HEK293 (cell line): ENCODE data around the gene FXYD5.

Experiments
- CTCF ChIA-PET: fragments of 350-600 bp; formaldehyde crosslinking; extraction: SDS; loops from one replicate; lab custom pipeline; 2021; ENCODE audit warnings: antibody characterized with exemption; lab: Yijun Ruan, JAX
- POLR2A ChIA-PET: fragments of 300-600 bp; formaldehyde crosslinking; extraction: SDS; loops from one replicate; lab custom pipeline; 2020; ENCODE audit warnings: antibody characterized with exemption, inconsistent platforms; lab: Yijun Ruan, JAX
- H3K27ac ChIP-seq: fragments of 200-500 bp; sonication (Bioruptor generic); 2 replicates; pipeline ENCODE4 v1.5.1; 2014; ENCODE audit warnings: low read depth, low read length, control low read depth, inconsistent platforms; ENCODE audit errors: extremely low read depth
- H3K36me3 ChIP-seq, 2 experiments: fragments of 200-500 bp in 1 of 2; sonication (Bioruptor generic) in 1 of 2; 1 replicate in 1 of 2; 2 replicates in 1 of 2; pipeline ENCODE4 v1.5.1; 2014 to 2017; ENCODE audit warnings: inconsistent platforms in 2 of 2, low read length in 2 of 2; ENCODE audit not compliant: control insufficient read depth in 2 of 2, insufficient read depth in 1 of 2
- H3K4me1 ChIP-seq: fragments of 200-500 bp; sonication (Bioruptor generic); 2 replicates; pipeline ENCODE4 v1.5.1; 2014; ENCODE audit warnings: mild to moderate bottlenecking, low read length, inconsistent platforms; ENCODE audit not compliant: control insufficient read depth, insufficient read depth
- H3K4me3 ChIP-seq: 2 replicates; pipeline ENCODE4 v1.5.1; 2011; ENCODE audit warnings: low read depth, mild to moderate bottlenecking, control low read depth, low read length, moderate library complexity
- H3K9me3 ChIP-seq: fragments of 200-500 bp; sonication (Bioruptor generic); 2 replicates; pipeline ENCODE4 v1.5.1; 2014; ENCODE audit warnings: low read depth, low read length, inconsistent platforms; ENCODE audit not compliant: control insufficient read depth, insufficient read depth
- ATF2 ChIP-seq: fragments of 450-650 bp; formaldehyde crosslinking; IDR thresholded peaks from 2 replicates; pipeline ENCODE4 v1.5.1; 2016; ENCODE audit warnings: missing biosample characterization, missing genetic modification characterization, low read depth
- GLI4 ChIP-seq: fragments of 450-650 bp; formaldehyde crosslinking; IDR thresholded peaks from 2 replicates; pipeline ENCODE4 v1.5.1; 2016; ENCODE audit warnings: missing biosample characterization, missing genetic modification characterization
- HIC1 ChIP-seq: fragments of 450-650 bp; formaldehyde crosslinking; IDR thresholded peaks from 2 replicates; pipeline ENCODE4 v1.5.1; 2016; ENCODE audit warnings: missing biosample characterization, missing genetic modification characterization
- OSR2 ChIP-seq: fragments of 450-650 bp; formaldehyde crosslinking; IDR thresholded peaks from 2 replicates; pipeline ENCODE4 v1.5.1; 2016; ENCODE audit warnings: missing biosample characterization, missing genetic modification characterization
- WT1 ChIP-seq: fragments of 450-650 bp; formaldehyde crosslinking; IDR thresholded peaks from 2 replicates; pipeline ENCODE4 v1.5.1; 2016; ENCODE audit warnings: missing biosample characterization, missing genetic modification characterization
- ZNF148 ChIP-seq: fragments of 450-650 bp; formaldehyde crosslinking; IDR thresholded peaks from 2 replicates; pipeline ENCODE4 v1.5.0; 2017; ENCODE audit warnings: missing biosample characterization, missing genetic modification characterization, borderline replicate concordance
- ZNF24 ChIP-seq: fragments of 450-650 bp; formaldehyde crosslinking; IDR thresholded peaks from 2 replicates; pipeline ENCODE4 v1.5.1; 2016; ENCODE audit warnings: missing biosample characterization, missing genetic modification characterization
- ZNF433 ChIP-seq: fragments of 450-650 bp; formaldehyde crosslinking; IDR thresholded peaks from 2 replicates; pipeline ENCODE4 v1.5.1; 2016; ENCODE audit warnings: missing biosample characterization, missing genetic modification characterization, low read depth
- ZNF596 ChIP-seq: fragments of 450-650 bp; IDR thresholded peaks from 2 replicates; pipeline ENCODE4 v1.5.0; 2018; ENCODE audit warnings: missing biosample characterization, mild to moderate bottlenecking, missing genetic modification characterization, moderate library complexity
- ZNF791 ChIP-seq: fragments of 450-650 bp; formaldehyde crosslinking; IDR thresholded peaks from 2 replicates; pipeline ENCODE4 v1.5.1; 2016; ENCODE audit warnings: missing biosample characterization, missing genetic modification characterization
- ZNF843 ChIP-seq: fragments of 450-650 bp; formaldehyde crosslinking; IDR thresholded peaks from 2 replicates; pipeline ENCODE4 v1.5.1; 2016; ENCODE audit warnings: missing biosample characterization, missing genetic modification characterization
- TF ChIP-seq, protein P1 (sequence below): fragments of 450-650 bp; formaldehyde crosslinking; IDR thresholded peaks from 2 replicates; pipeline ENCODE4 v1.5.1; 2016; ENCODE audit warnings: missing biosample characterization, missing genetic modification characterization

The FXYD5 gene

GRCh38 chr19:35213663-35214632, 59.4 kb downstream of the FXYD5 start (continued):
- TF ChIP-seq ZNF148 (tag by site-specific recombination) = no peak
- peak; percentile 55 for TF ChIP-seq OSR2 (tag by site-specific recombination)
- TF ChIP-seq ATF2 (tag by site-specific recombination) = peak; percentile 35; the same call in 1 of the 2 replicates
- no peak for TF ChIP-seq GLI4 (tag by site-specific recombination)
- TF ChIP-seq ZNF24 = peak; percentile 55; the same call in 1 of the 2 replicates
- TF ChIP-seq, protein P1, sequence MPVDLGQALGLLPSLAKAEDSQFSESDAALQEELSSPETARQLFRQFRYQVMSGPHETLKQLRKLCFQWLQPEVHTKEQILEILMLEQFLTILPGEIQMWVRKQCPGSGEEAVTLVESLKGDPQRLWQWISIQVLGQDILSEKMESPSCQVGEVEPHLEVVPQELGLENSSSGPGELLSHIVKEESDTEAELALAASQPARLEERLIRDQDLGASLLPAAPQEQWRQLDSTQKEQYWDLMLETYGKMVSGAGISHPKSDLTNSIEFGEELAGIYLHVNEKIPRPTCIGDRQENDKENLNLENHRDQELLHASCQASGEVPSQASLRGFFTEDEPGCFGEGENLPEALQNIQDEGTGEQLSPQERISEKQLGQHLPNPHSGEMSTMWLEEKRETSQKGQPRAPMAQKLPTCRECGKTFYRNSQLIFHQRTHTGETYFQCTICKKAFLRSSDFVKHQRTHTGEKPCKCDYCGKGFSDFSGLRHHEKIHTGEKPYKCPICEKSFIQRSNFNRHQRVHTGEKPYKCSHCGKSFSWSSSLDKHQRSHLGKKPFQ (tag by site-specific recombination) = peak; percentile 98
- TF ChIP-seq WT1 = 0 out of 2 replicates have a peak, but pooled peaks have one; percentile 7
- TF ChIP-seq ZNF791 (tag by site-specific recombination) = no peak
- peak; percentile 76 for TF ChIP-seq HIC1 (tag by site-specific recombination)
- peak; percentile 72 for TF ChIP-seq ZNF843 (tag by site-specific recombination)

DNA sequence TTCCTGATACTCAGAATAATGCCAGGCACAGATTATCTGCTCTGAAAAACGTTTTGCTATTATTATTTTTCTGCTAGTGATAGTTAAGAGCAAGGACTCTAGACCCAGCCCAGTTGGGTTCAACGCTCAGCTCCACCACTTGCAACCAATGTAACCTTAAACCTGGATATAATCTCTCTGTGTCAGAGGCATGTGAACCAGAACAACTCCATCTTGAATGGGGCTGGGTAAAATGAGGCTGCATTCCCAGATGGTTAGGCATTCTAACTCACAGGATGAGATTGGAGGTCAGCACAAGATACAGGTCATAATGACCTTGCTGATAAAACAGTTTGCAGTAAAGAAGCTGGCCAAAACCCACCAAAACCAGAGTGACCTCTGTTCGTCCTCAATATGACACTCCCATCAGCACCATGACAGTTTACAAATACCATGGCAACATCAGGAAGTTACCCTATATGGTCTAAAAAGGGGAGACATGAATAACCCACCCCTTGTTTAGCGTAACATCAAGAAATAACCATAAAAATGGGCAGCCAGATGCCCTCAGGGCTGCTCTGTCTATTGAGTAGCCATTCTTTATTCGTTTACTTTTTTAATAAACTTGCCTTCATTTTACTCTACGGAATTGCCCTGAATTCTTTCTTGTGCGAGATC, 60.4 kb downstream of the FXYD5 start:
- peaks cover 5% of the 10 kb centered on the region for H3K9me3 ChIP-seq
- H3K4me1 ChIP-seq = peaks cover 10% of the 10 kb centered on the region
- TF ChIP-seq ZNF433 (tag by site-specific recombination) = 0 out of 2 replicates have a peak, but pooled peaks have one; percentile 3
- no peak for TF ChIP-seq ZNF596
- ChIA-PET POLR2A (no interaction called here), CTCF (interaction anchor here (0.6 to 2.8 kb wide), 5 partner anchors 50 to 148 kb away, joined by 3 to 9 read pairs (median 3); no protein-coding TSS in a partner anchor)
- peaks cover 0 to 2% of the 10 kb centered on the region in 2 experiments; a peak in 1 of 3 replicates for H3K36me3 ChIP-seq
- H3K27ac ChIP-seq = no peak overlapping the region
- no peak overlapping the region for H3K4me3 ChIP-seq
